Stimulated activated CD4-positive, alpha-beta T cell treated with anti-CD3 and anti-CD28 coated beads, Interleukin-4, amount 100 ng/mL, for 48 hours (primary cell): ENCODE data around the gene LRP6.

Experiments used
- DNase-seq, 2 donors: peaks; one replicate each; pipeline ENCODE4 v3.0.0-alpha.2; 2020; ENCODE audit warnings: low read depth in 2 of 2

Gene LRP6

GRCh38 chr12:12072064-12072760 lies 194.6 kb downstream of the LRP6 start:
- DNase-seq = peak in 1 of 2 donors; percentile 6

GRCh38 chr12:12070674-12071656 lies 195.9 kb downstream of the LRP6 start, which contains the start of gene BCL2L14:
TSS of gene BCL2L14 (plus strand) at chr12:12070939. CDS start at chr12:12079306, 8,367 bp downstream.
- DNase-seq = peak in 1 of 2 donors; percentile 4

GRCh38 chr12:12069821-12070548 lies 196.9 kb downstream of the LRP6 start:
- DNase-seq = no peak

- DNase-seq = no peak
These were observed 198.1 kb downstream of the LRP6 start for GRCh38 chr12:12068751-12069150.
